Smooth muscle cell (in vitro differentiated cells): ENCODE data around the gene TUBGCP6. TPM values are rescaled to one million over a fixed set of nuclear protein-coding genes. Genes with fewer than 3 reads are reported as not detected.

ENCODE experiments used
- DNase-seq: peaks from one replicate; lab custom pipeline; 2025; ENCODE audit not compliant: unreplicated experiment; lab: John Stamatoyannopoulos, UW
- H2AFZ ChIP-seq: fragments of 200-600 bp; sonication (generic); 2 replicates; pipeline ENCODE4 v1.6.0; 2016; ENCODE audit warnings: antibody characterized with exemption, low read depth, mild to moderate bottlenecking
- H3F3A ChIP-seq: fragments of 200-600 bp; sonication (generic); 2 replicates; pipeline ENCODE4 v1.6.0; 2017; ENCODE audit warnings: antibody characterized with exemption, low read depth
- H3K27ac ChIP-seq: fragments of 200-600 bp; sonication (generic); 2 replicates; pipeline ENCODE4 v1.5.1; 2016; ENCODE audit warnings: low read depth, mild to moderate bottlenecking
- H3K27me3 ChIP-seq: fragments of 200-600 bp; sonication (generic); 2 replicates; pipeline ENCODE4 v1.6.1; 2016; ENCODE audit warnings: low read depth, mild to moderate bottlenecking
- H3K36me3 ChIP-seq: fragments of 200-600 bp; sonication (generic); 2 replicates; pipeline ENCODE4 v1.5.1; 2016; ENCODE audit warnings: low read depth
- H3K4me1 ChIP-seq: fragments of 200-600 bp; sonication (generic); 2 replicates; pipeline ENCODE4 v1.5.1; 2016; ENCODE audit warnings: low read depth
- H3K4me2 ChIP-seq: fragments of 200-600 bp; sonication (generic); 2 replicates; pipeline ENCODE4 v1.6.0; 2016; ENCODE audit warnings: mild to moderate bottlenecking
- H3K4me3 ChIP-seq: fragments of 200-600 bp; sonication (generic); 2 replicates; pipeline ENCODE4 v1.5.1; 2016; ENCODE audit warnings: mild to moderate bottlenecking
- H3K79me2 ChIP-seq: fragments of 200-600 bp; sonication (generic); 2 replicates; pipeline ENCODE4 v1.6.0; 2016; ENCODE audit warnings: low read depth, mild to moderate bottlenecking
- H3K9ac ChIP-seq: fragments of 200-600 bp; sonication (generic); 2 replicates; pipeline ENCODE4 v1.6.0; 2016; ENCODE audit warnings: low read depth
- H3K9me3 ChIP-seq: fragments of 200-600 bp; sonication (generic); replicated peaks from 2 replicates; pipeline ENCODE4 v1.5.1; 2016; ENCODE audit warnings: low read depth
- H4K20me1 ChIP-seq: fragments of 200-600 bp; sonication (generic); 2 replicates; pipeline ENCODE4 v1.6.0; 2016; ENCODE audit warnings: low read depth
- CTCF ChIP-seq: fragments of 200-600 bp; sonication (generic); IDR thresholded peaks from 2 replicates; pipeline ENCODE4 v1.5.1; 2017; ENCODE audit warnings: borderline replicate concordance, mild to moderate bottlenecking, antibody characterized with exemption; ENCODE audit not compliant: insufficient read depth, poor library complexity, severe bottlenecking
- WGBS: methylation state at CpG from one replicate; pipeline ENCODE4 v1.1.7; 2016; ENCODE audit warnings: low lambda C conversion rate; 5-methylcytosine and 5-hydroxymethylcytosine counted together
- polyA plus RNA-seq: library from polyadenylated mRNA; unstranded; fragments of >200 nt; fragmentation: Nextera tagmentation; extraction: Ambion mirVana; gene quantifications from 2 replicates; pipeline ENCODE4 v1.2.1, GENCODE V29; 2016
- total RNA-seq: library from RNA; depleted of rRNA; stranded (reverse); fragments of >200 nt; gene quantifications from 2 replicates; pipeline ENCODE4 v1.2.3, GENCODE V29; 2014

Gene TUBGCP6
- total and polyA plus RNA-seq, 2 experiments from 2014 or later, result 10.0 to 22.7 TPM

DNA sequence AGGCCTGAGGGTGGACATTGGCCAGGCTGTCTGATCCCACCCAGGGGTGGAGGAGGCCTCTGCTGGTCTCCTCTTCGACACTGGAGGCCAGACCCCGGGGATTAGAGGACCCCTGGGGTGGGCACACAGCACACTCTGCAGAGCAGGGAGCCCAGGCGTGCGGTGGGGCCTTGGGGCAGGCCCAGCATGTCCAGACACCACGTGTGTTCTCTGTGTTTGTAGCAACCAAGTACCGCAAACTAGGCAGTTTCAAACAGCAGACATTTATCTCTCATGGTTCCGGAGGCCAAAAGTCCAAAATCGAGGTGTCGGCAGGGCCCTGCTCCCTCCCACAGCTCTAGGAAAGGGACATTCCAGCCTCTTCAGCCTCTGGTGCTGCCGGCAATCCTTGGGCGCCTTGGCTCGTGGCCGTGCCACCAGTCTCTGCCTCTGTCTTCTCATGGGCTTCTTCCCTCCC, 72.8 kb downstream of the TUBGCP6 start:
- Histone ChIP-seq H3K36me3 (no peaks in the 10 kb centered on the region), H2AFZ (no peak overlapping the region), H4K20me1 (no peaks in the 10 kb centered on the region), H3F3A (no peaks in the 10 kb centered on the region), H3K9ac (no peak overlapping the region), H3K4me2 (peak overlapping the region; percentile 93), H3K79me2 (no peaks in the 10 kb centered on the region), H3K4me3 (no peak overlapping the region), H3K27ac (no peak overlapping the region), H3K9me3 (no peaks in the 10 kb centered on the region), H3K27me3 (no peaks in the 10 kb centered on the region), H3K4me1 (no peaks in the 10 kb centered on the region)
- DNase-seq, result no peak
- TF ChIP-seq CTCF, result no peak
- 81% methylated on average over 13 of the region's 13 CpGs for WGBS

DNA sequence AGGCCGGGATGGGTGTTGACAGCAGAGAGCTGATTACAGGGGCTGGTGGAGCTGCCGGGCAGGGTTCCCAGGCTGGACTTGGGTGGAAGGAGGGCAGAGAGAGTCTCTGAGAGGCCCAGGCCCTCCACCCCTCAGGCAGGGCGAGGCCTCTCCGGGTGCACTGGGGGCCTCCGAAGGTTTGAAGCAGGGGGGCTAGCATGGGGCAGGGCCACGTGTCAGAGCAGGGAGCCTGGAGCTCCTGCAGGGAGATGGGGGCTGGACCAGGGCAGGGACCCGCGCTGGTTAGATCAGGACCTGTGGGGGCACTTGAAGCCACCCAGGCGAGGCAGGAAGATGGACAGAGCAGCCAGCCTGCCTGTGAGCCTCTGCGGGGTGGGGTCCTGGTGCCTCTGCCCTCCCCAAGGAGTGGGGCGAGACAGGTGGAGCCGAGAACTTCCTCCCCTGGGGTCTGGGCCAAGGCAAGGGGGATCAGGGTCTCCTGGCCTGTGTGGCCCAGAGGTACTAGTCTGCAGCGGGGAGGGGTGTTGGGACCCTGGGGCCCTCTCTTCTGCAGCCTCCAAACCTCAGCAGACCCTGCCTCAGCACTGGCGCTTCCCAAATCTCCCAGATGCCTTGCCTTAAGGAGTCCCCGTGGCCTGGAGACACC, 73.4 kb downstream of the TUBGCP6 start:
- Histone ChIP-seq H4K20me1 (no peaks in the 10 kb centered on the region), H3K9ac (no peak overlapping the region), H3K4me1 (no peaks in the 10 kb centered on the region), H3K27ac (no peak overlapping the region), H3F3A (no peaks in the 10 kb centered on the region), H3K4me2 (peak overlapping the region; percentile 93), H3K79me2 (no peaks in the 10 kb centered on the region), H3K9me3 (no peaks in the 10 kb centered on the region), H2AFZ (no peak overlapping the region), H3K27me3 (no peaks in the 10 kb centered on the region), H3K4me3 (peak overlapping the region; percentile 57), H3K36me3 (no peaks in the 10 kb centered on the region)
- DNase-seq, result no peak
- TF ChIP-seq CTCF, result no peak
- WGBS, result 69% methylated on average over 15 of the region's 15 CpGs

DNA sequence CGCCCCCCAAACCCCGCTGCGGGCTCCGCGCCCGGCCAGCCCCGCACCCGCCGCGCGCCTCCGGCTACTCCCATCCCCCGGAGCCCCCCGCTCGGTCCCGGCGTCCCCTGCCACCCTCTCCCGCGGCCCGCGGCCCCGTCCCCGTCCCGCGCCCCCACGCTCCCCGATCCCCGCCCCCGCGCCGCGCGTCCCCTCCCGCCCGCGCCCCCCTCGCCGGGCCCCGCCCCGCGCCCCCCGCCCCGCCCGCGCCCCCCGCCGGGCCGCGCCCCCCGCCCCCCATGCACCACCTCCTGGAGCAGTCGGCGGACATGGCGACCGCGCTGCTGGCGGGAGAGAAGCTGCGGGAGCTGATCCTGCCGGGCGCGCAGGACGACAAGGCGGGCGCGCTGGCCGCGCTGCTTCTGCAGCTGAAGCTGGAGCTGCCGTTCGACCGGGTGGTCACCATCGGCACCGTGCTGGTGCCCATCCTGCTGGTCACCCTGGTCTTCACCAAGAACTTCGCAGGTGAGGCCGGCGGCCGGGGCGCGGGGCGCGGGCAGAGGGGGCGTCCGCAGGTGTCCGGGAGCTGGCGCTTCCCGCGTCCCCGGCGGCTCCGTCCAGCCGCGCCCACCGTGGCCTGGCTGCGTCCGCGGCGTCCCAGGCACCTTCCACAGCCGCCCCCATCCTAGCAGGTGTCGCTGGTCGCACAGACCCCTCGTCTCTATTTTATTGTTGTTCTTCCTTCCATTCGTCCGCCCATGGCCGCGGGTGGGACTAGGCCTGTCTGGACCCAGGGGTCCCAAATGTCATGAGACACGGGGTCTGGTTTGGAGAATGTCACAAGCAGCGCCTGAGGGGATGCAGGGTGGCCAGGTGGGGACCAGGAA, 74.1 kb downstream of the TUBGCP6 start, which contains the start of gene PANX2:
PANX2 (plus strand) TSS at position 279 of the 866 bp plus-strand sequence; CDS start at position 279, 0 bp downstream.
- 14% methylated on average over 44 of the region's 105 CpGs for WGBS
- Histone ChIP-seq H3K36me3 (no peaks in the 10 kb centered on the region), H3K4me2 (peak within 1 kb of the TSS; percentile 93), H3K9ac (no peak within 1 kb of the TSS), H3K27me3 (no peaks in the 10 kb centered on the region), H3K9me3 (no peaks in the 10 kb centered on the region), H3K4me3 (peak within 1 kb of the TSS; percentile 57), H3K79me2 (no peaks in the 10 kb centered on the region), H4K20me1 (no peaks in the 10 kb centered on the region), H2AFZ (peak within 1 kb of the TSS; percentile 54), H3K27ac (no peak within 1 kb of the TSS), H3F3A (no peaks in the 10 kb centered on the region), H3K4me1 (no peaks in the 10 kb centered on the region)
- TF ChIP-seq CTCF, result no peak
- DNase-seq, result no peak
